HG03575 (cell line): ENCODE results near the gene MAU2.

Experiments
- ATAC-seq: cut with Tn5 transposase; IDR thresholded peaks from one replicate; pipeline ENCODE4 v1.9.1; 2021; ENCODE audit not compliant: unreplicated experiment, insufficient number of reproducible peaks, low FRiP score; ENCODE audit errors: extremely low read depth

Gene MAU2

GRCh38 chr19:19304186-19304965, 16.3 kb upstream of the MAU2 start:
- ATAC-seq = no peak

- no peak for ATAC-seq
Observed at GRCh38 chr19:19305066-19305465, 15.6 kb upstream of the MAU2 start.

GRCh38 chr19:19305696-19306095, 14.9 kb upstream of the MAU2 start:
- no peak for ATAC-seq

- ATAC-seq = no peak
Observed at GRCh38 chr19:19306191-19306590, 14.4 kb upstream of the MAU2 start.

GRCh38 chr19:19308373-19308772, 12.3 kb upstream of the MAU2 start:
- no peak for ATAC-seq

GRCh38 chr19:19315444-19315843, 5.2 kb upstream of the MAU2 start:
- ATAC-seq = no peak

- ATAC-seq = no peak
Observed at GRCh38 chr19:19316082-19316481, 4.5 kb upstream of the MAU2 start.

GRCh38 chr19:19319732-19320360, 783 bp upstream of the MAU2 start:
- no peak for ATAC-seq

GRCh38 chr19:19321141-19321577, 530 bp downstream of the MAU2 start:
- no peak for ATAC-seq

GRCh38 chr19:19324059-19324770, 3.6 kb downstream of the MAU2 start:
- ATAC-seq = no peak

- no peak for ATAC-seq
Observed at GRCh38 chr19:19327672-19328071, 7.0 kb downstream of the MAU2 start.

GRCh38 chr19:19329126-19329525, 8.5 kb downstream of the MAU2 start:
- ATAC-seq = no peak

GRCh38 chr19:19334063-19334988, 13.7 kb downstream of the MAU2 start:
- no peak for ATAC-seq

GRCh38 chr19:19334989-19335344, 14.3 kb downstream of the MAU2 start:
- no peak for ATAC-seq

GRCh38 chr19:19335408-19336158, 15.0 kb downstream of the MAU2 start:
- ATAC-seq = no peak

- ATAC-seq = no peak
Observed at GRCh38 chr19:19336597-19336996, 16.0 kb downstream of the MAU2 start.

GRCh38 chr19:19337120-19337519, 16.5 kb downstream of the MAU2 start:
- ATAC-seq = no peak

GRCh38 chr19:19338082-19338481, 17.5 kb downstream of the MAU2 start:
- ATAC-seq = no peak
